Activated T-cell treated with anti-CD3 and anti-CD28 coated beads for 1 hour (primary cell): ENCODE measurements around the gene OSBPL2.

Experiments
- DNase-seq: peaks from one replicate; pipeline ENCODE4 v3.0.0-alpha.2; 2020; ENCODE audit warnings: low read depth

Gene OSBPL2

GRCh38 chr20:62258499-62259293 is 20.4 kb downstream of the OSBPL2 start:
- no peak for DNase-seq

GRCh38 chr20:62259294-62259565 is 20.9 kb downstream of the OSBPL2 start:
- no peak for DNase-seq

- no peak for DNase-seq
Observed at GRCh38 chr20:62262064-62262463, 23.7 kb downstream of the OSBPL2 start.

GRCh38 chr20:62263396-62263795 is 25.1 kb downstream of the OSBPL2 start:
- no peak for DNase-seq

- no peak for DNase-seq
Observed at GRCh38 chr20:62265365-62265764, 27.0 kb downstream of the OSBPL2 start.

GRCh38 chr20:62266340-62266739 is 28.0 kb downstream of the OSBPL2 start:
- no peak for DNase-seq

GRCh38 chr20:62266851-62267250 is 28.5 kb downstream of the OSBPL2 start:
- DNase-seq: no peak

- DNase-seq: no peak
Observed at GRCh38 chr20:62267543-62267942, 29.2 kb downstream of the OSBPL2 start.

GRCh38 chr20:62268228-62268900 is 30.0 kb downstream of the OSBPL2 start:
- no peak for DNase-seq

GRCh38 chr20:62269378-62269777 is 31.1 kb downstream of the OSBPL2 start:
- DNase-seq: no peak

GRCh38 chr20:62269871-62270270 is 31.6 kb downstream of the OSBPL2 start:
- no peak for DNase-seq

- no peak for DNase-seq
Observed at GRCh38 chr20:62272200-62272599, 33.9 kb downstream of the OSBPL2 start.

GRCh38 chr20:62273416-62273815 is 35.1 kb downstream of the OSBPL2 start:
- DNase-seq: no peak

- no peak for DNase-seq
Observed at GRCh38 chr20:62274332-62274950, 36.1 kb downstream of the OSBPL2 start.

GRCh38 chr20:62275219-62275618 is 36.9 kb downstream of the OSBPL2 start:
- DNase-seq: no peak

- no peak for DNase-seq
Observed at GRCh38 chr20:62276439-62276838, 38.1 kb downstream of the OSBPL2 start.

GRCh38 chr20:62277253-62277652 is 38.9 kb downstream of the OSBPL2 start:
- DNase-seq: no peak

- no peak for DNase-seq
Observed at GRCh38 chr20:62280303-62280702, 42.0 kb downstream of the OSBPL2 start.

- no peak for DNase-seq
Observed at GRCh38 chr20:62281161-62281933, 43.0 kb downstream of the OSBPL2 start.

- DNase-seq: no peak
Observed at GRCh38 chr20:62282103-62282502, 43.8 kb downstream of the OSBPL2 start.

- DNase-seq: no peak
Observed at GRCh38 chr20:62282877-62283503, 44.7 kb downstream of the OSBPL2 start.

- no peak for DNase-seq
Observed at GRCh38 chr20:62284448-62284847, 46.1 kb downstream of the OSBPL2 start.
